ENCODE measurements around the gene ZBTB42. TPM values are rescaled to one million over a fixed set of nuclear protein-coding genes. Genes with fewer than 3 reads are reported as not detected.

ZBTB42 gene
- total and polyA plus RNA-seq, 2 of the 4 experiments (the other 2 are of a cell fraction): 1.3 to 2.3 TPM

DNA sequence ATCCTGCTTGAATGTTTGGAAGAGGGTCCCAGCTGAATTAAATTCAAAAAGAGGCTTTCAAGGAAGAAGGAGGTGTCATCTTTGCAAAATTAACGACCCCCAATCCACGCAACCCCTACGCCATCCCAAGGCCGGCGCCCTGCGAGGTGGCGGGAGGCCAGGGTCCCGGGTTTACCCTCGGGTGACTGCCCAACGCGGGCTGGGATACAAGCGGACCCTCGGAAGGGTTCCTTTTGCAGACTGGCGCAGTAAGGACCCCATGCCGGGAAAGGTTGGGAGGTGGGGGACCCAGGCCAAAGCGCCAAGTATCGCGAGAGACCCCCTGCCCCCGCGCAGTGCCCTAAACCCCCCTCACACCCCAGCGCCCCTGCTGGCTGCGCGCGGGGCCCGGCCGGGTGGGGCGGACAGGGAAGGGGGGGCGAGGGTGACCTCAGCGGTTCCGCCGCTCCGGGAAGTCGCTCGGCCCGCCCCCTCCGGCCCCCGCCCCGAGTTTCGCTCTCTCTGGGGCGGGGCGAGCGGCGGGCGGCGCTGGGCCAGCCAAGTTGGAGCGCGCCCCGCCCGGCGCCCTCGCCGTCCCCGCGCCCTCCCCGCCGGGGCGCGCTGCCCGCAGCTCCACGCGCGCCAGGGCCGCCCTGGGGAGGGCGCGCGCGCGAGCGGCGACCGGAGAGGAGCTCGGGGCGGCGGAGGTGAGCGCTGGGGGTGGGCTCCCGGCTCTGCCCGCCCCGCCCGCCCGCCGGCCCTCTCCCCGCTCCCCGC lies 708 bp upstream of the ZBTB42 start:
- Histone ChIP-seq H3K9ac (ENCODE audit: low read depth, low read length) (peak overlapping the region; percentile 41), H3K9me1 (ENCODE audit: insufficient read depth, low read length) (peaks cover 9% of the 10 kb centered on the region; the same call in 1 of the 2 replicates), H4K5ac (ENCODE audit: low read depth, low read length) (peak overlapping the region; percentile 59), H3K4me2 (ENCODE audit: low read depth, low read length) (peak overlapping the region; percentile 53), H4K91ac (ENCODE audit: insufficient read depth, low read depth, low read length) (peak overlapping the region; percentile 82), H3K79me1 (ENCODE audit: low read depth in 1 of 2, low read length in 2 of 2) (peaks cover 0 to 10% of the 10 kb centered on the region in 2 experiments; a peak in 1 of 4 replicates), H3K4me1 (ENCODE audit: control insufficient read depth, insufficient read depth, low read length) (peaks cover 22% of the 10 kb centered on the region), H2BK20ac (ENCODE audit: low read depth, low read length) (no peak overlapping the region), H3K36me3 (ENCODE audit: control insufficient read depth, insufficient read depth, low read length) (no peaks in the 10 kb centered on the region), H3K9me3 (ENCODE audit: control insufficient read depth, insufficient read depth, low read length) (no peaks in the 10 kb centered on the region), H2AK5ac (ENCODE audit: low read depth, low read length) (peak overlapping the region; percentile 76), H4K20me1 (ENCODE audit: insufficient read depth, low read length) (no peaks in the 10 kb centered on the region; the same call in 1 of the 2 replicates), H3K56ac (ENCODE audit: extremely low read depth, insufficient read depth, low read length) (peak overlapping the region; percentile 47; the same call in 1 of the 2 replicates), H4K8ac (ENCODE audit: low read depth in 2 of 2, low read length in 2 of 2) (peak overlapping the region; percentile 85 to 99; a peak in 3 of 4 replicates), H2BK5ac (ENCODE audit: low read depth, low read length, poor library complexity, severe bottlenecking) (no peak overlapping the region), H3K18ac (ENCODE audit: low read depth, low read length) (peak overlapping the region; percentile 29; the same call in 1 of the 2 replicates), H3K27me3 (ENCODE audit: control insufficient read depth, insufficient read depth, low read length) (no peaks in the 10 kb centered on the region), H3K27ac (ENCODE audit: insufficient read depth, low read length) (peak overlapping the region; percentile 23), H3K4ac (ENCODE audit: low read depth, low read length) (peak overlapping the region; percentile 84), H2BK120ac (ENCODE audit: low read depth, low read length) (peak overlapping the region; percentile 46; the same call in 1 of the 2 replicates), H2BK15ac (ENCODE audit: low read depth, low read length) (no peak overlapping the region; the same call in 2 of the 3 replicates), H2AK9ac (replicated peaks; ENCODE audit: low read depth, low read length, poor library complexity) (peak overlapping the region; percentile 83), H2AFZ (replicated peaks; ENCODE audit: low read length, poor library complexity) (peak overlapping the region; percentile 89), H3K23ac (ENCODE audit: low read depth, low read length) (no peak overlapping the region; the same call in 1 of the 2 replicates), H3K4me3 (ENCODE audit: insufficient read depth, low read depth, low read length) (peak overlapping the region; percentile 61), H3K14ac (replicated peaks; ENCODE audit: low read depth, low read length) (peak overlapping the region; percentile 81)
- dilution Hi-C loops (cut with HindIII; ENCODE audit: low sequenced_read_pairs, unreplicated experiment): no loop called here
- no peak for TF ChIP-seq FOS (IDR thresholded peaks at IDR 0.05; ENCODE audit: low read depth, low read length)
- TF ChIP-seq MXI1 (IDR thresholded peaks at IDR 0.05; ENCODE audit: borderline replicate concordance, low read depth, low read length): no peak
- TF ChIP-seq, protein P1, sequence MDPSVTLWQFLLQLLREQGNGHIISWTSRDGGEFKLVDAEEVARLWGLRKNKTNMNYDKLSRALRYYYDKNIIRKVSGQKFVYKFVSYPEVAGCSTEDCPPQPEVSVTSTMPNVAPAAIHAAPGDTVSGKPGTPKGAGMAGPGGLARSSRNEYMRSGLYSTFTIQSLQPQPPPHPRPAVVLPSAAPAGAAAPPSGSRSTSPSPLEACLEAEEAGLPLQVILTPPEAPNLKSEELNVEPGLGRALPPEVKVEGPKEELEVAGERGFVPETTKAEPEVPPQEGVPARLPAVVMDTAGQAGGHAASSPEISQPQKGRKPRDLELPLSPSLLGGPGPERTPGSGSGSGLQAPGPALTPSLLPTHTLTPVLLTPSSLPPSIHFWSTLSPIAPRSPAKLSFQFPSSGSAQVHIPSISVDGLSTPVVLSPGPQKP (IDR thresholded peaks at IDR 0.05; ENCODE audit: borderline replicate concordance, low read depth, low read length): no peak
- TF ChIP-seq MAZ (IDR thresholded peaks at IDR 0.05; ENCODE audit: borderline replicate concordance, low read depth, low read length): peak; percentile 92
- TF ChIP-seq, protein P2, sequence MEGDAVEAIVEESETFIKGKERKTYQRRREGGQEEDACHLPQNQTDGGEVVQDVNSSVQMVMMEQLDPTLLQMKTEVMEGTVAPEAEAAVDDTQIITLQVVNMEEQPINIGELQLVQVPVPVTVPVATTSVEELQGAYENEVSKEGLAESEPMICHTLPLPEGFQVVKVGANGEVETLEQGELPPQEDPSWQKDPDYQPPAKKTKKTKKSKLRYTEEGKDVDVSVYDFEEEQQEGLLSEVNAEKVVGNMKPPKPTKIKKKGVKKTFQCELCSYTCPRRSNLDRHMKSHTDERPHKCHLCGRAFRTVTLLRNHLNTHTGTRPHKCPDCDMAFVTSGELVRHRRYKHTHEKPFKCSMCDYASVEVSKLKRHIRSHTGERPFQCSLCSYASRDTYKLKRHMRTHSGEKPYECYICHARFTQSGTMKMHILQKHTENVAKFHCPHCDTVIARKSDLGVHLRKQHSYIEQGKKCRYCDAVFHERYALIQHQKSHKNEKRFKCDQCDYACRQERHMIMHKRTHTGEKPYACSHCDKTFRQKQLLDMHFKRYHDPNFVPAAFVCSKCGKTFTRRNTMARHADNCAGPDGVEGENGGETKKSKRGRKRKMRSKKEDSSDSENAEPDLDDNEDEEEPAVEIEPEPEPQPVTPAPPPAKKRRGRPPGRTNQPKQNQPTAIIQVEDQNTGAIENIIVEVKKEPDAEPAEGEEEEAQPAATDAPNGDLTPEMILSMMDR (conservative IDR thresholded peaks at IDR 0.05; ENCODE audit: low read depth, low read length): peak; percentile 41
- no peak for TF ChIP-seq RCOR1 (IDR thresholded peaks at IDR 0.05; ENCODE audit: insufficient replicate concordance, low read length)
- WGBS, 2 experiments (ENCODE audit: extremely low coverage in 2 of 2, insufficient read length in 1 of 2): 0% methylated on average over 32 of the region's 83 CpGs; no CpG with 5 or more reads in 1 of the 2 experiments
- ChIA-PET CTCF (interaction anchor here (0.9 kb wide), 1 partner anchor 27 kb away, joined by 3 read pairs; no protein-coding TSS in a partner anchor), POLR2A (ENCODE audit: unreplicated experiment) (no interaction called here)
- DNase-seq (peak; percentile 67), ATAC-seq (ENCODE audit: low read depth) (peak; percentile 75)
- BruUV-seq (replicated peaks): no TSS peak
- intact Hi-C loops (cut with micrococcal nuclease): no loop called here
- in situ Hi-C loops (cut with MboI; ENCODE audit: low sequenced_read_pairs): no loop called here
